SH-SY5Y (cell line): Measurements from ENCODE around the gene NRG3.

Experiments used
- GATA2 ChIP-seq: IDR thresholded peaks from 2 replicates; pipeline ENCODE4 v1.6.1; 2011; ENCODE audit warnings: mild to moderate bottlenecking, low read depth, low read length
- GATA3 ChIP-seq: IDR thresholded peaks from 2 replicates; pipeline ENCODE4 v1.6.1; 2011; ENCODE audit warnings: low read depth, mild to moderate bottlenecking, low read length, moderate library complexity

- TF ChIP-seq GATA3 (no peak), GATA2 (no peak)
Observed at GRCh38 chr10:81963606-81964005, 88.6 kb downstream of the NRG3 start.
